HuH-7.5 (cell line): ENCODE results near the gene NRIP1.
"Not testable (repeated sequence)": the region's sequence is repeated elsewhere in the genome, so short reads cannot be mapped to it uniquely, and the experiment has no call there.

Source experiments
- DNase-seq: peaks from one replicate; pipeline ENCODE4 v3.0.0; 2011; ENCODE audit warnings: low spot score

NRIP1 gene

DNA sequence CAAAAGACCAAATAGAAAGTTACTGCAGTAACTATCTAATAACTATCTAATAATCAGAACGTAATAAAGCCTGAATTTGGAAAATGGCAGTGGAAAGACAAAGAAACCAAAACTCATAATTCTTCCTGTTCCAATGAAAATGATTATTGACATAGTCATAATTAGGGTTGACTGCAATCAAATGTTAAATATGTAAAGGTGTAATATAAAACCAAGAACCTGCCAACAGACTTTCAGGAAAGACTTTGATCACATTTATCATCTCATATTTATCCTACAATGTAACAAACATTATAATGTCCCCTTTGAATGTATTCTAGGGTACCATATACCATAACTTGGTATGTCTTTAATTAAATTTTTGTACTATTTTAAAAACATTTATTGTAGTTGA is 26.9 kb downstream of the NRIP1 start:
- DNase-seq = no peak

DNA sequence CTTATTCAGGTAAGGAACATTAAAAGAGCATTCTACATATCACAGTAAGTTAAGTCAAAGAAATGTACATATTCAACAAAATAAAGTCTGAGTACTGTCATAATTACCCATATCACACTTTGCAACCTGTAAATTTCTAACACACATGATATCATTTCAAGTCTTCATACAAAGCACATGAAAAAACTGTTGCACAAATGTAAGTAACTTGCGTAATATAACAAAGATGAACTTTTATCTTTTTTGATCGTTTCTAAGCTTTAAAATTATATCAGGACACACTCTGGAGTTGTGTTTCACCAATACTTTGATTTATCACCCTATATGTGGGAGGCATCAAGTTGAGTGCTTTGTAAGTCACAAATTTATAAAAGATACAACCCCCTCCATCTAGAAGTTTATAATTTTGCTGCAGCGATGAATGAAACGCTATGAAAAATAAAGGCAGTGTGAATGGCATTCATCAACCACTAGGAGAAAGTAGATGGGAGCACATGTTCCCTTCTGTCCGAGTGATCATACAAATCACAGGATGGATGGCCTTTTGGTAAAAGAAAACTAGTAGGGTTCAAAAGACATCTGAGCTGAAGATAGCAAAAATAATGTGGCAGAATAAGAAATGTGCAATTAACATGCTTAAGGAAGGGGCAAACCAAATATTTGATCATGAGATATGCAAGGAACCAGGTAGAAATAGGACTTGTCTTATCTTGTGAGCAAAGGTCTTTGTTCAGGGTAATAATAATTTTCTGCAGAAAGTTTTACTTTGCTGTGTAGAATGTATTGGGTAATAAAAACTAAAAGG is 27.5 kb downstream of the NRIP1 start:
- DNase-seq = no peak

DNA sequence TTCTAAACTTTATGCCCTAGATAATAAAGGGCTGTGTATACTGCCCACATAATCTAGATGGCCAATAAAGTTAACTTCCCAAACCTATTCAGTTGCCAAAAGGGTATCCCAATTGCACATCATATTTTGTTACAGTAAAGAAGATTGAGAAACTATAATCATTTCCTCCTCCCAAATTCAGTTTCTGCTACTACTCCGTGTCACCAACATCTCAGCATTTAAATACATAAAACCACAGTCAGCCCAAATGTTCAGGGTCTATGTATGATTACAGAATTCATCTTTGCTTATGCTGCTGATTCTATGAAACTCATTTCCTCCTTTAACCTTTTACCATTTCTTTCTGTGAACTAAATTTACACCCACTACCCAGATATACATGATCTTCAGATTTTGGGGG is 28.6 kb downstream of the NRIP1 start:
- DNase-seq = no peak

DNA sequence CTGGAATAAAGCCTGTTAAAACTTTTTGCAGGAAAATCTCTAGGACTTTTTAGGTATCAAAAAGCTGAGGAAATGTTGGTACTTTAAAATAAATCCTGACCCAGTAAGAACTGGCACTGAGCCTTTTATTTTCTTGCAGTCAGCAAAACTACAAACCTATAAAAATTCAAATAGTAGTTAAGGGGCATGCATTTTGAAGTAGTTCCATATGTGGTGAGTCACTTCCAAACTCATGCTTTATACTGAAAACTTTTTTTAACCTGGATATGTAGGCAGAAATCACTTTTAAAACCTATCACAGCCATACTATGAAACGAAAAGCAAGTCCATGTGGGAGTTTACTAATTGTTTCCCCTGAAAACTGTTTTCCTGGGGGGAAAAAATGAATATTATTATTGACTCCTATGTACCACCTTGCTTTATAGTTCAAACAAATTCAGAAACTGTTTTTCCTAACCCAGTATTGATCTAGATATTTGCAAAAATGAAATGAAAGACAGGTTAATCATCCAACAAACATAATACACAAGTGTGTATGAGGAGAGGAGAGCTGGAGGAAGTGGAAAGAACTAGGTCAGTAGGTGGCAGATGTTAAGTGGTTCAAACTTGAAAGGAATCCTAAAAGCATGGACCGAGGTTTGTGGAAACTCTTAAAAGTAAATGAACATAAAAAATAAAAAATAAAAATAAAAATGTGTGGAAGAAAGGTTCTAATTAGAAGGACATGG is 30.5 kb downstream of the NRIP1 start:
- DNase-seq = no peak

DNA sequence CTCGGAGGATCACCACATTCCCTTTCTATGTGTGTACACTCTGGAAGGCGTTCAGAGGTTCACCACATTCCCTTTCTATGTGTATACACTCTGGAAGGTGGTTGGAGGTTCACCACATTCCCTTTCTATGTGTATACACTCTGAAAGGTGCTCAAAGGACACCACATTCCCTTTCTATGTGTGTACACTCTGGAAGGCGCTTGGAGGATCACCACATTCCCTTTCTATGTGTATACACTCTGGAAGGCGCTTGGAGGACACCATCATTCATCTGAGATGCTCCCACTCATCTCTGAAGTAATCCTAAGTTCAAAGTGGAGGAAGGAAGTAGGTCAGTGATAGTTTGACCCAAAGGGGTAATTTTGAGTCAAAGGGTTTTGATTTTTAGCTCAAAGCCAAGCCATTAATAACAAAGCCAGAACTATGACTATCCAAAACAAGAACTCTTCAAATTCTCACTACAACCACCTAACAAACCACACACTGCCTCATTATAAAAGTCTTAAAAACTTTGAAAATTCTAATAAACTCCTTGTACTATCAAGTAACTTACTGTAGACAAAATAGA is 32.9 kb downstream of the NRIP1 start:
- no peak for DNase-seq

DNA sequence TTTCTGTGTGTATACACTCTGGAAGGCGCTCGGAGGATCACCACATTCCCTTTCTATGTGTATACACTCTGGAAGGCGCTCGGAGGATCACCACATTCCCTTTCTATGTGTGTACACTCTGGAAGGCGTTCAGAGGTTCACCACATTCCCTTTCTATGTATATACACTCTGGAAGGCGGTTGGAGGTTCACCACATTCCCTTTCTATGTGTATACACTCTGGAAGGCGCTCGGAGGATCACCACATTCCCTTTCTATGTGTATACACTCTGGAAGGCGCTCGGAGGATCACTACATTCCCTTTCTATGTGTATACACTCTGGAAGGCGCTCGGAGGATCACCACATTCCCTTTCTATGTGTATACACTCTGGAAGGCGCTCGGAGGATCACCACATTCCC is 33.4 kb downstream of the NRIP1 start:
- DNase-seq = not testable (repeated sequence)

DNA sequence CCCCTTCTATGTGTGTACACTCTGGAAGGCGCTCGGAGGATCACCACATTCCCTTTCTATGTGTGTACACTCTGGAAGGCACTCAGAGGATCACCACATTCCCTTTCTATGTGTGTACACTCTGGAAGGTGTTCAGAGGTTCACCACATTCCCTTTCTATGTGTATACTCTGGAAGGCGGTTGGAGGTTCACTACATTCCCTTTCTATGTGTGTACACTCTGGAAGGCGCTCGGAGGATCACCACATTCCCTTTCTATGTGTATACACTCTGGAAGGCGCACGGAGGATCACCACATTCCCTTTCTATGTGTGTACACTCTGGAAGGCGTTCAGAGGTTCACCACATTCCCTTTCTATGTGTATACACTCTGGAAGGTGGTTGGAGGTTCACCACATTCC is 33.9 kb downstream of the NRIP1 start:
- DNase-seq = not testable (repeated sequence)

DNA sequence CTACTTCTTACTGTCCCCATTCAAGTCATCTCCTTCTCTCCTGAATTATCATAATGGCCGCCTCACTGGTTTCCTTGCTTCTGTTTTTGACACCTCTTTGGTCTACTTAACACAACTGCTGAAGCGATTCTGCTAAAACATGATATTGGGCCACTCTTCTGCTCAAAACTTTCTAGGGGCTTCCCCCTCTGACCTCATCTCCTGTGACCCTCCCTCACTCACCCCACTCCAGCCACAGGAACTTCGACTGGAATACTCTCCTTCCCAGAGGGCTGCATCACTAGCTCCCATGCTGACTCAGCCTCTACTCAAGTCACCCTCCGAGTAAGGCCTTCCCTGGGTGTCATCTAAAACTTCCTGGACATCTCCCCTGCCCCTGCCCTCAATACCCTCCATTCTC is 35.7 kb downstream of the NRIP1 start:
- no peak for DNase-seq

DNA sequence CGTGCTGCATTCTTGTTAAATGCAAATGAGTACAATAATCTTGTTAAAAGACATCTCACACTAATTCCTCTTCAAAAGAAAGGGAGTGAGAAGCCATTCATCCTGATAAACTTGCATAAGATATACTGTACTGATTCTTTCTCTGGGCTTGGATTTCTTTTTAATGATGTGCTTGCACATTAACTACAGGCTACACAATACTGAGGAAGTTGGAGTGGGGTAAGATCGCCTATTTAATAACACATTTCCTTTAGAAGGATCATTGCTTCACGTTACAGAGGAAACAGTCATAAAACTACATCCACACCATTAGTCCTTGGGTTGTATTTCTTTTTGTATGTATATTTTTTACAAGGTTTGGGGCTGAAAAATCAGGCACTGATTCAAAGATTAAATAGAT is 36.6 kb downstream of the NRIP1 start:
- DNase-seq = no peak

DNA sequence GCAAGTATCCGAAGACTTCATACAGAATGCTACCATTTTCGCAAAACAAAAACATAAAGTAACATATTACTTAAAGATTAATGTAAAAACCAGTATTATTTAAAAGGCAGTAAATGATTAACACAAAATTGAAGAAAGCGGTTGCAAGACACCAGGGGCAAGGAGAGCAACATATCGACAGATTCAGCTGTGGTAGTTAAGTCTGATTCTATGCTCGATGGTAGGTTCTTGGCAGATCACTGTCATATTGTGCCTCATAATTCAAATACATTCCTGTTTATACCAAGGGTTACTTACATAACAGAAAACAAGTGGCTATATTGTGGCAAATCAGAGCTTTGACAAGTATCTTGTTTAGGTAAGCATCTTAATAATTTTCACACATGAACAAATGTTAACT is 37.7 kb downstream of the NRIP1 start:
- DNase-seq = no peak

DNA sequence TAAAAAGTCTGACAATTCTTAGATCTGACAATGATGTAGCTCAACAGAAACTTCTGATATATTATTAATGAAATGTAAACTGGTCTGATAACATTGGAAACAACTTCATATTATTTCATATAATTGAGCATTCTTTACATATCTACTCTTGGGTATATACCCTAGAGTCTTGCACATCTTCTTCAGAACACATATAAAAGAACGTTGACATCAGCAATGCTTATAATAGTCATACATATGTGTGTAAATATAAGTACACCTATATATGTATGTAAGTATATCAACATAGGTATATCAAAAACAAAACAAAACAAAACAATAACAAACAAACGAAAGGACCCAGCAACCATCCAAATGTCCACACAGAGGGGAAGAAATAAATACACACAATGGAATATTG is 38.4 kb downstream of the NRIP1 start:
- no peak for DNase-seq

DNA sequence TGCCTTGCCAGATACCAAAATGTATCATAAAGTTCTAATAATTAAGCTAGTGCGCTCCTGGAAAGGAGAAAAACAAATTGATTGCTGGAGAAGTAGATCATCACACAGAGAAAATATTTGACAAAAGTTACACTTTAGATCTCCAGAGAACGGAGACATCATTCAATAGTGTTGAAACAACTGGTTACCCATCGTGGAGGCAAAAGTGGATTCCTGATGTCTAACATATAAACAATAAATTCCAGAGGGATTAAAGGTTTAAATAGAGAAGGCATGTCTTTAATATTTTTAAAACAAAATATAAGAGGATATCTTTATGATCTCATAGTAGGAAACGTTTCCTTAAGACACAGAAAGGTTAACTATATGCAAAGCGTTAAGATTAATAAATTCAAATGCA is 41.0 kb downstream of the NRIP1 start:
- DNase-seq = no peak

DNA sequence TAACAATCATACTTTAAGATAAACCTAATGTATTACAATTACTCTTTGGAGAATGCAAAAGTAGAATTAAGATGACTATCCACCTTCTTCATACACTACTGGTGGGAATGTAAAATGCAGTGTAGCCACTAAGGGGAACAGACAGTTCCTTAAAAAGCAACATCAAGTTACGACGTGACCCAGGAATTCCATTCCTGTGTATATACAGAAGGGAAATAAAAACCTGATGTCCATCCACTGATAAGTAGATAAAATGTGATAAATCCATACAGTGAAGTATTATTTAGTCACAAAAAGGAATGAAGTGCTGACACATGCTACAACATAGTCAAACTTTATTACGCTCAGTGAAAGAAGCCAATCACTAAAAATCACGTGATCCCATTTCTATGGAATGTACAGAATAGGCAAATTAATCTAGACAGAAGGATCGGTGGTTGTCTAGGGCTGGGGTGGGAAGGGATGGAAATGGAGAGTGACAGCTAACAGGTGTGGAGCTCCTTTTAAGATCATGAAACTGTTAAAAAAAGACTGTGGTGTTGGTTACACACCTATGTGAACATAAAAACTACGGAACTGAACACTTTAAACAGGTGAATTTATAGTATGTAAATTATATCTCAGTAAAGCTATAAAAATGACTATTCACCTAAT is 42.1 kb downstream of the NRIP1 start:
- DNase-seq = no peak

DNA sequence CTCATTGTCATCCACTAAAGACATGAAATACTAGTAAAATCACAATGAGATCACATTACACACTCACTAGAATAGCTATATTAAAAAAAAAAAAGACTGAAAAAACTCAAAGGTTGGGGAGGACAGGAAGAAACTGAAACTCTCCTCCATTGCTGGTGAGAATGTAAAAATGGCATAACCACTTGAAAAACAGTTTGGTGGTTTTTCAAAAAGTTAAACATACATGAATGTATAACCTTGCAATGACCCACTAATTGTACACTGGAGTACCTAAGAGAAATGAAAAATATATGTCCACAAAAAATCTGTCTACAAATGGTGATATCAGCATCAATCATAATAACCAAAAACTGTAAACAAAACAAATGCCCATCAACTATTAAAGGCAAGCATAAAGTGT is 44.0 kb downstream of the NRIP1 start:
- DNase-seq = no peak

DNA sequence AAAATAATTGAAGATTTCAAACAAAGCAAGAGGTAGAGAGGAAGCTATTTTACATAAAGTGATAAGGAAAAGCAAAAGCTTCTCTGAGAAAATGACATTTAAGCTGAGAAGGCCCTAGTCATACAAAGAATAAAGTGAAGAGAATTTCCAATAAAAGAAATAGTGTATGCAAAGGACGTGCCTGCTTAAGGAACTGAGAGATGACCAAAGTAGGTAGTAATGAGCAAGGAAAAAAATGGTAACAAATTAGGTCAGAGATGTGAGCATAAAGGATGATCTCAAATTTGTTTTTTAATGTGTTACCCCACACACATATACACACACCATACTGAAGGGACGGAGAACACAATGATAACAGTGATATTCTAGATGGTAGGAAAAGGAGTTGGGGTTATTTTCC is 46.4 kb downstream of the NRIP1 start:
- no peak for DNase-seq

DNA sequence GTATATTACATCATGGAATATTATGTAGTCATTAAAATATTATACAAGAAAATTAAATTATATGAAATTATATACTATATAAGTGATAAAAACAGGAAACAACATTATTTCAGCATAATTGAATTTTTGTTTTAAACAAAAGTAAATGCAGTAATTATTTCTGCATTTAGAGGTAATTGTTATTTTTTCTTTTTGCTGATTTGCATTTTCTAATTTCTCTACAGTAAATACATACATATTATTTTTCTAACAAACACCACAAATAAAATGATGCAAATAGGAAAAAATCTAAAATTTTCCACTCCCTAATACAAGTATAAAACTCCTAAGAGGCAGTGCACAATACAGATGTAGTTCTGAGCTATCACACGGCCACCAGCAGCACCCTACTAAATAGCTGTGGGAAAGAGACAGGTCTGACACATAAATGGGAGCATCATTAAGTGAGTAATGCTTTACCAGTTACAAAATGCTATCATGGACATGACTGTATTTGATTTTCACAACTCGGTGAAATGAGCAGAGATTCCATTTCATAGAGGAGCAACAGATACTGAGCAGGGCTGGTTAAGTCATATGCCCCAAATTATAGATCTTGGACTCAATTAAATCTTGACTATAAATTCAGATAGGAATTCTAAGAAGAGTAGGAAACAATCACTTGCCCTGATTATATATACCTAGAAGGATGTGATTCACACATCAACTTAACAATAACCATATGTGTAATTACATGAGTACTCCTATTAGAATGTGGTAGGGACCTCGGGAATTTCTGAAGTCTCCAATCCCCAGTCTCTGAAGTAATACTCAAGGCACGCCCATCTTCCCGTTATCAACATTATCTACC is 49.0 kb downstream of the NRIP1 start:
- no peak for DNase-seq

DNA sequence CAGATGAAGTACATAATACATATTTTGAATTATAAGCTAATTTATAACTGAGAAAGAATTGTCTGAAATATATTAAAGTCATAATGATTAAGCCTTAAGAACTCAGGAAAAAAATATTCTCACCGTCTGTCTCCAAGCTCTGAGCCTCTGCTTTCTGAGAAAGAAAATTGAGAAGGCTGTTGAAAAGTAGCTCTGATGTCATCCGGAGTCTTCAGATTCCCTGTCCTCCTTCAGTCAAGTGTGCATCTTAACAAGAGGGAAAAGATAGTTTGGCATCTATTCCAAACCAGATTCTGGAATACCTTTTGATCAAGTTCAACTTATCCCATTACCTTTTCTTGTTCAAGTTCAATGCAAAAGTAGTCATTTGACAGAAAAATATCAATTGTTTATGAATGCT is 50.6 kb downstream of the NRIP1 start:
- no peak for DNase-seq

DNA sequence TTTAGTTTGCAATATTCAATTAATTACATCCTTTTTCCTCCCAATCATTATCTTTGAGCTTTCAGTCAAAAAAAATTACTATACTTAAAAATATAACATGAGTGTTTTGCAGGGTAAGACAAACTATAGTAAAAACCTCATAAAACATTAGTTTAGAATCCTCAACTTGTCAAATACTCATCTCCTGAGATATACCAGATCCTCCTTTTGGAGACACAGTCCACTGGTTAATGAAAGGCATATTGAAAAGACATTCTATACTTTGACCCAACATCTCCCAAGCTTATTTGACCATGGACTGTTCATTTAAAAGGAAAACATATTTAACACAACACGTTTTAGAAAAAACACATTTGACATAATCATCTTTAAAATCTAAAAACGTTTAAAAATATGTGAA is 52.8 kb downstream of the NRIP1 start:
- DNase-seq = no peak

DNA sequence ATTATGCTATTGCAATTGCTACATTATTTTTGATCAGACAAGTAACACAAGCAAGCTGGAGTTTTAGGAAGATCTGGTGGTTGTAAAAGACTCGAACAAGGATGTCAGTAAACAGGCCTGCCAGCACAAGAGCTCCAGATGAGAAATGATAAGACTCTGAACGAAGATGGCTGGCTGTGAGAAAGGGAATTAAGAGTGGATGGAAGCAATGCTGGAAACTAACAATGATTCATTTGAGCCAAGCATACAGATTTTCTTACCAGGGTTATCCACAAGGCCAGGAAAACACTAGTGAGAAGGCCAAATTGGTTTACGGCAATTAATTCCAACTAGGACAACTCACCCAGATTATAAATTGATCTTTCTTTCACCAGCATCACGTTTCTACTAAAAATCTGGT is 54.2 kb downstream of the NRIP1 start:
- no peak for DNase-seq

DNA sequence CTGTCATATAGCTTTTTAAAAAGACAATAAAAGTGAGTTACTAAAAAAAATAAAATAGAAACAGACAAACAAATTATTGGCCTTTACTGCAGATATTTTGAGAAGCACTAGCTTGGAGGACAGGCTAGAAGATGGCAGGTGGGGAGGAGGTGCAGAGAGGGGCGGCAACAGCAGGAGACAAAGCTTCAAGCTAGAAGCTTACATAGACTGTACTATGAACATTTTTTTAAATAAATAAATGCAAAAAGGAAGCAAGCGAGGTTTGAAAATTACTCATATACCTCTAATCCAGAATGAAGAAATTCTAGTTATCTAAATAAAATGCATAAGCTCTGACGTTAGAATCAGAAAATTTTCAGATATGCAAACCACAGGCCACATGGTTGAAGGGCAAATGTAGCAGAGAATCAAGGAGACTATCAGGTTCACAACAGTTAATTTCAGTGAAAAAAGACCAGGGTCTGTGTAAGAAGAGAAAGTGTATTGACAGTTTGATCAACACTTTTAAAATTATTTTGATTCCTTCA is 54.9 kb downstream of the NRIP1 start:
- no peak for DNase-seq

DNA sequence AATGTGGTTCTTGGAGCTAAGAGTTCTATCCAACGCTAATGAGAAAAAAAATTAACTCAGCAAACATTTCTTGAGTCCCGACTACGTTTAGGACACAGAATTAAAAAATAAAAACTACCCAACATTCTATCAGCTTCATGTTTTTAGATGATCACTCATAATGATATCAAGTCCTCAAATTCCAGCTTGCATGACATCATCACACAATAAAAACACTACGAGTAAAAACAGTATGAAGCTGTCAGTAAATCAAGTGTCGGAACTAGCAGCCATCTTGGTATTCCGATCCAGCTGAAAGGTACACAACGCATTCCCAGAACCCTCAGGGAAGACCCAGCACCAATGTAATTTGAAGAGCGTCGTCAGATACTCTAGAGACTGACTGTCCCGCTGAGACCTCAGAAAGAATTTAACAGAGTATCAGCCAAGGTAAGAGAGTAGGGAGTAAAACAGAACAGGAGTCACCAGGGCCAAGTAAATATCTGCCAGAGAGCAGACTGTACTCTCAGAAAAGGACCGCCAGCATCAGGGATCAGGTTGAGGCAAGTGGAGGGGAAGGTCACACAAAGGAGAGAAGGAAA is 57.0 kb downstream of the NRIP1 start:
- no peak for DNase-seq
